DND-41 (cell line): ENCODE results near the gene CD163.
"Not testable (repeated sequence)": the region's sequence is repeated elsewhere in the genome, so short reads cannot be mapped to it uniquely, and the experiment has no call there.

Experiments used
- ATAC-seq: fragments of 200-7000 bp; cut with Tn5 transposase; 3 replicates; pipeline ENCODE4 v1.9.1; 2021; ENCODE audit warnings: low read depth; ENCODE audit not compliant: insufficient read depth
- DNase-seq: peaks from one replicate; pipeline ENCODE4 v3.0.0-alpha.2; 2020
- H2AFZ ChIP-seq: 2 replicates; pipeline ENCODE4 v1.6.0; 2012; ENCODE audit warnings: low read depth, low read length
- H3K27ac ChIP-seq: 2 replicates; pipeline ENCODE4 v1.5.1; 2012; ENCODE audit warnings: low read length, inconsistent platforms
- H3K27me3 ChIP-seq: fragments of 200-600 bp; sonication (generic); 2 replicates; pipeline ENCODE4 v1.6.0; 2012; ENCODE audit warnings: low read length, mild to moderate bottlenecking, inconsistent platforms; ENCODE audit not compliant: insufficient read depth, poor library complexity
- H3K36me3 ChIP-seq: 2 replicates; pipeline ENCODE4 v1.5.1; 2012; ENCODE audit warnings: low read length, inconsistent platforms; ENCODE audit not compliant: insufficient read depth
- H3K4me1 ChIP-seq: 2 replicates; pipeline ENCODE4 v1.5.1; 2012; ENCODE audit warnings: mild to moderate bottlenecking, low read length; ENCODE audit not compliant: insufficient read depth
- H3K4me2 ChIP-seq: 2 replicates; pipeline ENCODE4 v1.6.0; 2012; ENCODE audit warnings: mild to moderate bottlenecking, moderate library complexity, low read length, inconsistent platforms; ENCODE audit not compliant: insufficient read depth
- H3K4me3 ChIP-seq, 2 experiments: fragments of 200-600 bp in 1 of 2; shearing (Covaris generic) in 1 of 2; 2 replicates each; pipeline ENCODE4 v1.5.1; 2012 to 2016; ENCODE audit warnings: inconsistent platforms in 2 of 2, low read length in 2 of 2, mild to moderate bottlenecking in 2 of 2, low read depth in 1 of 2, moderate library complexity in 1 of 2
- H3K79me2 ChIP-seq: 2 replicates; pipeline ENCODE4 v1.6.0; 2012; ENCODE audit warnings: low read length, inconsistent platforms; ENCODE audit not compliant: insufficient read depth
- H3K9ac ChIP-seq: 2 replicates; pipeline ENCODE4 v1.6.0; 2012; ENCODE audit warnings: low read depth, mild to moderate bottlenecking, inconsistent platforms, low read length, moderate library complexity
- H3K9me3 ChIP-seq: 2 replicates; pipeline ENCODE4 v1.5.1; 2012; ENCODE audit warnings: low read length, moderate library complexity, mild to moderate bottlenecking, inconsistent platforms; ENCODE audit not compliant: insufficient read depth, severe bottlenecking
- H4K20me1 ChIP-seq: 2 replicates; pipeline ENCODE4 v1.6.0; 2012; ENCODE audit warnings: low read length; ENCODE audit not compliant: insufficient read depth
- EZH2 ChIP-seq: IDR thresholded peaks from 3 replicates; pipeline ENCODE4 v1.6.1; 2012; ENCODE audit warnings: borderline replicate concordance, low read depth, mild to moderate bottlenecking, moderate library complexity, low read length, inconsistent platforms; ENCODE audit not compliant: severe bottlenecking
- TF ChIP-seq, protein P1 (sequence below): IDR thresholded peaks from 2 replicates; pipeline ENCODE4 v1.5.1; 2012; ENCODE audit warnings: borderline replicate concordance, low read length, moderate library complexity, mild to moderate bottlenecking; ENCODE audit not compliant: poor library complexity, severe bottlenecking; ENCODE audit errors: extremely low read depth

Gene CD163

GRCh38 chr12:7512553-7512952 is 9.0 kb upstream of the CD163 start:
- Histone ChIP-seq H2AFZ (no peak overlapping the region), H3K9me3 (no peaks in the 10 kb centered on the region), H3K36me3 (no peaks in the 10 kb centered on the region), H3K9ac (no peak overlapping the region), H3K27me3 (peaks cover 2% of the 10 kb centered on the region), H3K79me2 (no peaks in the 10 kb centered on the region), H3K4me1 (no peaks in the 10 kb centered on the region), H3K4me2 (no peak overlapping the region), H4K20me1 (no peaks in the 10 kb centered on the region), H3K4me3 (no peak overlapping the region), H3K27ac (no peak overlapping the region)
- ATAC-seq (no peak), DNase-seq (no peak)
- TF ChIP-seq, protein P1, sequence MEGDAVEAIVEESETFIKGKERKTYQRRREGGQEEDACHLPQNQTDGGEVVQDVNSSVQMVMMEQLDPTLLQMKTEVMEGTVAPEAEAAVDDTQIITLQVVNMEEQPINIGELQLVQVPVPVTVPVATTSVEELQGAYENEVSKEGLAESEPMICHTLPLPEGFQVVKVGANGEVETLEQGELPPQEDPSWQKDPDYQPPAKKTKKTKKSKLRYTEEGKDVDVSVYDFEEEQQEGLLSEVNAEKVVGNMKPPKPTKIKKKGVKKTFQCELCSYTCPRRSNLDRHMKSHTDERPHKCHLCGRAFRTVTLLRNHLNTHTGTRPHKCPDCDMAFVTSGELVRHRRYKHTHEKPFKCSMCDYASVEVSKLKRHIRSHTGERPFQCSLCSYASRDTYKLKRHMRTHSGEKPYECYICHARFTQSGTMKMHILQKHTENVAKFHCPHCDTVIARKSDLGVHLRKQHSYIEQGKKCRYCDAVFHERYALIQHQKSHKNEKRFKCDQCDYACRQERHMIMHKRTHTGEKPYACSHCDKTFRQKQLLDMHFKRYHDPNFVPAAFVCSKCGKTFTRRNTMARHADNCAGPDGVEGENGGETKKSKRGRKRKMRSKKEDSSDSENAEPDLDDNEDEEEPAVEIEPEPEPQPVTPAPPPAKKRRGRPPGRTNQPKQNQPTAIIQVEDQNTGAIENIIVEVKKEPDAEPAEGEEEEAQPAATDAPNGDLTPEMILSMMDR = no peak
- no peak for TF ChIP-seq EZH2

GRCh38 chr12:7509793-7510470 is 6.4 kb upstream of the CD163 start:
- not testable (repeated sequence) for H3K36me3 ChIP-seq, H3K9me3 ChIP-seq, H3K79me2 ChIP-seq, H3K27ac ChIP-seq, H4K20me1 ChIP-seq, DNase-seq, H2AFZ ChIP-seq, H3K4me2 ChIP-seq, ATAC-seq, H3K4me1 ChIP-seq, H3K4me3 ChIP-seq, H3K27me3 ChIP-seq, H3K9ac ChIP-seq

GRCh38 chr12:7502612-7503011 is 965 bp downstream of the CD163 start:
- no peaks in the 10 kb centered on the region for H3K79me2 ChIP-seq
- H3K27ac ChIP-seq = no peak overlapping the region
- H2AFZ ChIP-seq = no peak overlapping the region
- no peaks in the 10 kb centered on the region for H3K36me3 ChIP-seq
- H3K27me3 ChIP-seq = peaks cover 12% of the 10 kb centered on the region
- H3K4me2 ChIP-seq = no peak overlapping the region
- TF ChIP-seq, protein P1 = no peak
- TF ChIP-seq EZH2 = no peak
- H3K9me3 ChIP-seq = no peaks in the 10 kb centered on the region
- no peaks in the 10 kb centered on the region for H3K4me1 ChIP-seq
- no peak for ATAC-seq
- H4K20me1 ChIP-seq = no peaks in the 10 kb centered on the region
- no peak for DNase-seq
- no peak overlapping the region for H3K4me3 ChIP-seq
- no peak overlapping the region for H3K9ac ChIP-seq

- TF ChIP-seq EZH2 = no peak
- TF ChIP-seq, protein P1 = no peak
- DNase-seq (no peak), ATAC-seq (no peak)
- H3K4me1 ChIP-seq = no peaks in the 10 kb centered on the region
- no peak overlapping the region for H2AFZ ChIP-seq
- no peak overlapping the region for H3K4me3 ChIP-seq
- peaks cover 20% of the 10 kb centered on the region for H3K27me3 ChIP-seq
- no peaks in the 10 kb centered on the region for H3K36me3 ChIP-seq
- no peak overlapping the region for H3K4me2 ChIP-seq
- no peaks in the 10 kb centered on the region for H3K79me2 ChIP-seq
- H3K9ac ChIP-seq = no peak overlapping the region
- no peaks in the 10 kb centered on the region for H3K9me3 ChIP-seq
- no peak overlapping the region for H3K27ac ChIP-seq
- H4K20me1 ChIP-seq = no peaks in the 10 kb centered on the region
Measured at GRCh38 chr12:7501031-7501588, 2.5 kb downstream of the CD163 start.
